H9 (cell line): ENCODE data around the gene CBY1. TPM values are rescaled to one million over a fixed set of nuclear protein-coding genes. Genes with fewer than 3 reads are reported as not detected.

Experiments used
- DNase-seq: peaks from one replicate; pipeline ENCODE4 v3.0.0-alpha.2; 2017
- H2AFZ ChIP-seq: one replicate; pipeline ENCODE4 v1.6.1; 2013; ENCODE audit warnings: mild to moderate bottlenecking, low read length, control low read depth, moderate library complexity
- H2AK5ac ChIP-seq: 2 replicates; pipeline ENCODE4 v1.6.1; 2013; ENCODE audit warnings: low read length, control low read depth, mixed read lengths; ENCODE audit not compliant: insufficient read length
- H2BK120ac ChIP-seq: one replicate; pipeline ENCODE4 v1.6.1; 2013; ENCODE audit warnings: low read depth, mild to moderate bottlenecking, low read length, control low read depth, inconsistent platforms; ENCODE audit not compliant: poor library complexity, severe bottlenecking
- H2BK12ac ChIP-seq: 2 replicates; pipeline ENCODE4 v1.6.1; 2013; ENCODE audit warnings: low read length, control low read depth, mixed read lengths, low read depth; ENCODE audit not compliant: insufficient read length
- H2BK15ac ChIP-seq: 2 replicates; pipeline ENCODE4 v1.6.1; 2013; ENCODE audit warnings: low read depth, low read length, control low read depth
- H2BK20ac ChIP-seq: one replicate; pipeline ENCODE4 v1.6.1; 2013; ENCODE audit warnings: low read depth, mild to moderate bottlenecking, low read length, control low read depth, inconsistent platforms; ENCODE audit not compliant: poor library complexity, severe bottlenecking
- H2BK5ac ChIP-seq: 2 replicates; pipeline ENCODE4 v1.6.1; 2013; ENCODE audit warnings: low read length, control low read depth, mixed read lengths; ENCODE audit not compliant: insufficient read length
- H3K14ac ChIP-seq: 2 replicates; pipeline ENCODE4 v1.6.1; 2013; ENCODE audit warnings: low read length, control low read depth; ENCODE audit not compliant: insufficient read depth
- H3K18ac ChIP-seq: 2 replicates; pipeline ENCODE4 v1.6.1; 2013; ENCODE audit warnings: low read depth, mild to moderate bottlenecking, mixed read lengths, low read length, control low read depth; ENCODE audit not compliant: insufficient read length
- H3K23ac ChIP-seq: 2 replicates; pipeline ENCODE4 v1.6.1; 2013; ENCODE audit warnings: low read length, control low read depth, mixed read lengths, low read depth; ENCODE audit not compliant: insufficient read length
- H3K23me2 ChIP-seq: 2 replicates; pipeline ENCODE4 v1.6.1; 2013; ENCODE audit warnings: low read depth, mild to moderate bottlenecking, mixed read lengths, low read length, control low read depth; ENCODE audit not compliant: insufficient read length, poor library complexity, severe bottlenecking
- H3K27ac ChIP-seq: 2 replicates; pipeline ENCODE4 v1.5.1; 2013; ENCODE audit warnings: low read length, control low read depth, mixed read lengths, low read depth; ENCODE audit not compliant: insufficient read length
- H3K27me3 ChIP-seq: 2 replicates; pipeline ENCODE4 v1.6.1; 2013; ENCODE audit warnings: low read length, control low read depth, inconsistent platforms; ENCODE audit not compliant: insufficient read depth
- H3K4ac ChIP-seq: 2 replicates; pipeline ENCODE4 v1.6.1; 2013; ENCODE audit warnings: low read depth, mild to moderate bottlenecking, control low read depth, inconsistent platforms, low read length, moderate library complexity
- H3K4me1 ChIP-seq: 2 replicates; pipeline ENCODE4 v1.6.1; 2013; ENCODE audit warnings: low read length, control low read depth, inconsistent platforms; ENCODE audit not compliant: insufficient read depth
- H3K4me2 ChIP-seq: 2 replicates; pipeline ENCODE4 v1.6.1; 2013; ENCODE audit warnings: low read length, control low read depth, mixed read lengths; ENCODE audit not compliant: insufficient read length, insufficient read depth
- H3K56ac ChIP-seq: 2 replicates; pipeline ENCODE4 v1.6.1; 2013; ENCODE audit warnings: low read depth, mild to moderate bottlenecking, mixed read lengths, low read length, control low read depth; ENCODE audit not compliant: insufficient read length
- H3K79me1 ChIP-seq: 2 replicates; pipeline ENCODE4 v1.6.1; 2013; ENCODE audit warnings: low read depth, mild to moderate bottlenecking, moderate library complexity, low read length, control low read depth, inconsistent platforms; ENCODE audit not compliant: insufficient read depth, poor library complexity, severe bottlenecking
- H3K79me2 ChIP-seq: 2 replicates; pipeline ENCODE4 v1.6.1; 2013; ENCODE audit warnings: low read length, control low read depth, inconsistent platforms; ENCODE audit not compliant: insufficient read depth
- H3K9ac ChIP-seq: 2 replicates; pipeline ENCODE4 v1.6.1; 2013; ENCODE audit warnings: low read length, control low read depth, mixed read lengths; ENCODE audit not compliant: insufficient read length; ENCODE audit errors: extremely low read depth
- H3K9me3 ChIP-seq: one replicate; pipeline ENCODE4 v1.6.1; 2013; ENCODE audit warnings: low read depth, low read length, inconsistent platforms; ENCODE audit not compliant: control insufficient read depth
- H3T11ph ChIP-seq: one replicate; pipeline ENCODE4 v1.6.1; 2013; ENCODE audit warnings: mild to moderate bottlenecking, low read length, control low read depth, inconsistent platforms
- H4K20me1 ChIP-seq: one replicate; pipeline ENCODE4 v1.6.1; 2013; ENCODE audit not compliant: control insufficient read depth, insufficient read length, insufficient read depth
- H4K5ac ChIP-seq: 2 replicates; pipeline ENCODE4 v1.6.1; 2013; ENCODE audit warnings: low read depth, mild to moderate bottlenecking, mixed read lengths, low read length, control low read depth; ENCODE audit not compliant: insufficient read length
- H4K8ac ChIP-seq: replicated peaks from 2 replicates; pipeline ENCODE4 v1.6.1; 2013; ENCODE audit warnings: low read length, control low read depth, mixed read lengths, low read depth; ENCODE audit not compliant: insufficient read length
- H4K91ac ChIP-seq: 2 replicates; pipeline ENCODE4 v1.6.1; 2013; ENCODE audit warnings: low read depth, mild to moderate bottlenecking, moderate library complexity, mixed read lengths, low read length, control low read depth; ENCODE audit not compliant: insufficient read length
- H3K27ac Mint-ChIP-seq, 3 experiments: 2 replicates in 2 of 3; 3 replicates in 1 of 3; pipeline ENCODE4 v1.8.0; 2020 to 2021; ENCODE audit warnings: mixed read lengths in 3 of 3, mild to moderate bottlenecking in 1 of 3, moderate library complexity in 1 of 3
- H3K27me3 Mint-ChIP-seq: 2 replicates; pipeline ENCODE4 v1.8.0; 2021; ENCODE audit warnings: low read depth, mild to moderate bottlenecking, moderate library complexity, mixed read lengths
- H3K36me3 Mint-ChIP-seq, 3 experiments: 2 replicates in 2 of 3; 3 replicates in 1 of 3; pipeline ENCODE4 v1.8.0; 2020 to 2021; ENCODE audit warnings: low read depth in 3 of 3, mixed read lengths in 3 of 3; ENCODE audit not compliant: insufficient read depth in 1 of 3
- H3K4me1 Mint-ChIP-seq, 2 experiments: 2 replicates each; pipeline ENCODE4 v1.8.0; 2020; ENCODE audit warnings: mixed read lengths in 2 of 2
- H3K4me3 Mint-ChIP-seq, 2 experiments: 2 replicates in 1 of 2; 3 replicates in 1 of 2; pipeline ENCODE4 v1.8.0; 2020 to 2021; ENCODE audit warnings: mild to moderate bottlenecking in 2 of 2, mixed read lengths in 2 of 2, moderate library complexity in 1 of 2
- H3K9me3 Mint-ChIP-seq, 2 experiments: 2 replicates in 1 of 2; 3 replicates in 1 of 2; pipeline ENCODE4 v1.8.0; 2020; ENCODE audit warnings: mild to moderate bottlenecking in 2 of 2, mixed read lengths in 2 of 2, moderate library complexity in 1 of 2
- CTCF ChIP-seq: fragments of 200-600 bp; sonication (generic); conservative IDR thresholded peaks from 3 replicates; pipeline ENCODE4 v1.8.0; 2021; ENCODE audit warnings: antibody characterized with exemption, mild to moderate bottlenecking
- WGBS: extraction: QIAGEN DNeasy Blood & Tissue Kit; methylation state at CpG from one replicate; pipeline ENCODE4 v1.1.7; 2013; ENCODE audit warnings: missing lambda C conversion rate, low lambda C conversion rate, mixed read lengths; ENCODE audit not compliant: insufficient read length; ENCODE audit errors: extremely low coverage; 5-methylcytosine and 5-hydroxymethylcytosine counted together
- total RNA-seq: library from RNA; stranded (reverse); gene quantifications from 2 replicates; pipeline ENCODE4 v1.2.1, GENCODE V29; 2021

CBY1 gene
- total RNA-seq, 1 experiment from 2014 or later = 26.6 TPM

GRCh38 chr22:38655519-38656255 is 751 bp upstream of the CBY1 start:
- Histone ChIP-seq H3K4me2 (peak overlapping the region; percentile 73), H3K27me3 (no peaks in the 10 kb centered on the region), H4K5ac (no peak overlapping the region), H4K20me1 (no peaks in the 10 kb centered on the region), H3K23me2 (peaks cover 16% of the 10 kb centered on the region), H2AK5ac (no peak overlapping the region), H3K23ac (no peak overlapping the region), H4K91ac (no peak overlapping the region), H2AFZ (no peak overlapping the region), H3K27ac (no peak overlapping the region), H2BK20ac (no peak overlapping the region), H2BK15ac (no peak overlapping the region), H3K4ac (no peak overlapping the region), H2BK12ac (no peak overlapping the region), H3K56ac (no peak overlapping the region), H3K9me3 (no peaks in the 10 kb centered on the region), H3K14ac (peak overlapping the region; percentile 77; the same call in 1 of the 2 replicates), H3K18ac (peak overlapping the region; percentile 86), H4K8ac (no peak overlapping the region), H2BK120ac (peak overlapping the region; percentile 3), H3K9ac (no peak overlapping the region), H3K79me2 (no peaks in the 10 kb centered on the region), H3T11ph (no peak overlapping the region), H3K79me1 (no peaks in the 10 kb centered on the region), H3K4me1 (no peaks in the 10 kb centered on the region), H2BK5ac (no peak overlapping the region)
- Mint-ChIP-seq H3K9me3 (peaks cover 0 to 5% of the 10 kb centered on the region in 2 experiments; a peak in 3 of 5 replicates), H3K4me3 (peak overlapping the region; percentile 88 to 97), H3K4me1 (peaks cover 10% of the 10 kb centered on the region in 2 experiments), H3K27ac (peak overlapping the region; percentile 100; a peak in 5 of 7 replicates), H3K36me3 (peaks cover 5 to 15% (median 6%) of the 10 kb centered on the region in 3 experiments), H3K27me3 (no peaks in the 10 kb centered on the region; the same call in 1 of the 2 replicates)
- no CpG with 5 or more reads among the region's 22 CpGs for WGBS
- no peak for DNase-seq
- no peak for TF ChIP-seq CTCF
